Caco-2 (cell line): Measurements from ENCODE around the gene PDE4D. TPM values are rescaled to one million over a fixed set of nuclear protein-coding genes. Genes with fewer than 3 reads are reported as not detected.

Experiments used
- BruUV-seq: library from RNA; stranded (reverse); fragments of 400-500 nt; replicated peaks from 2 replicates; lab custom pipeline; 2021; lab: Mats Ljungman, UMichigan
- CTCF ChIA-PET: fragments of 300-600 bp; sonication (Branson Sonifier 250); formaldehyde crosslinking; loops from one replicate; lab custom pipeline; 2022; ENCODE audit warnings: antibody characterized with exemption; lab: Charles Lee
- POLR2A ChIA-PET: fragments of 300-600 bp; sonication (Branson Sonifier 250); formaldehyde crosslinking; loops from one replicate; lab custom pipeline; 2022; ENCODE audit warnings: antibody characterized with exemption; lab: Charles Lee
- DNase-seq, 2 experiments: peaks; one replicate each; pipeline versions ENCODE4 v3.0.0 to v3.0.0-alpha.2; 2020 to 2022
- H3K27me3 ChIP-seq: replicated peaks from 2 replicates; pipeline ENCODE4 v1.6.0; 2011; ENCODE audit warnings: low read length; ENCODE audit not compliant: control insufficient read depth, insufficient read depth
- H3K36me3 ChIP-seq: 2 replicates; pipeline ENCODE4 v1.5.1; 2011; ENCODE audit warnings: low read length; ENCODE audit not compliant: control insufficient read depth, insufficient read depth
- H3K4me1 ChIP-seq: fragments of 250-450 bp; sonication (Bioruptor Pico); 2 replicates; pipeline ENCODE4 v1.5.1; 2020; ENCODE audit warnings: mild to moderate bottlenecking
- H3K4me3 ChIP-seq: 2 replicates; pipeline ENCODE4 v1.5.1; 2011; ENCODE audit warnings: low read depth, mild to moderate bottlenecking, control low read depth, low read length
- H3K9me3 ChIP-seq: fragments of 250-450 bp; sonication (Bioruptor Pico); 2 replicates; pipeline ENCODE4 v1.5.1; 2020; ENCODE audit warnings: mild to moderate bottlenecking, moderate library complexity
- H3K27ac Mint-ChIP-seq: one replicate; pipeline ENCODE4 v1.8.0; 2022; ENCODE audit warnings: mixed read lengths; ENCODE audit not compliant: unreplicated experiment
- H3K27me3 Mint-ChIP-seq: one replicate; pipeline ENCODE4 v1.8.0; 2022; ENCODE audit warnings: mixed read lengths; ENCODE audit not compliant: insufficient read depth, unreplicated experiment
- H3K36me3 Mint-ChIP-seq: one replicate; pipeline ENCODE4 v1.8.0; 2022; ENCODE audit warnings: mild to moderate bottlenecking, mixed read lengths; ENCODE audit not compliant: insufficient read depth, unreplicated experiment
- H3K4me1 Mint-ChIP-seq: one replicate; pipeline ENCODE4 v1.8.0; 2022; ENCODE audit warnings: low read depth, mixed read lengths; ENCODE audit not compliant: unreplicated experiment
- H3K4me3 Mint-ChIP-seq: one replicate; pipeline ENCODE4 v1.8.0; 2022; ENCODE audit warnings: mild to moderate bottlenecking, moderate library complexity, mixed read lengths; ENCODE audit not compliant: unreplicated experiment
- H3K9me3 Mint-ChIP-seq: one replicate; pipeline ENCODE4 v1.8.0; 2022; ENCODE audit warnings: mixed read lengths; ENCODE audit not compliant: unreplicated experiment
- CTCF ChIP-seq, 2 experiments: fragments of 200-600 bp in 1 of 2; IDR thresholded peaks; 1 replicate in 1 of 2; 2 replicates in 1 of 2; pipeline versions ENCODE4 v1.5.1 to v1.8.0; 2011 to 2022; ENCODE audit warnings: antibody characterized with exemption in 1 of 2, control low read depth in 1 of 2, inconsistent platforms in 1 of 2, low read depth in 1 of 2, low read length in 1 of 2, mild to moderate bottlenecking in 1 of 2, moderate library complexity in 1 of 2; ENCODE audit not compliant: insufficient read depth in 1 of 2, severe bottlenecking in 1 of 2, unreplicated experiment in 1 of 2
- intact Hi-C: fragments of 100-400 bp; cut with micrococcal nuclease; formaldehyde crosslinking; loops from one replicate; pipeline ENCODE4 v1.10.0; 2022; ENCODE audit not compliant: unreplicated experiment
- total RNA-seq: library from RNA; stranded (reverse); gene quantifications from 2 replicates; pipeline ENCODE4 v1.2.3, GENCODE V29; 2022

PDE4D gene
- total RNA-seq, 1 experiment from 2014 or later = 89.8 TPM

GRCh38 chr5:59773294-59773693 is 120.2 kb downstream of the PDE4D start:
- Histone ChIP-seq H3K9me3 (no peaks in the 10 kb centered on the region), H3K27me3 (no peaks in the 10 kb centered on the region; the same call in 1 of the 2 replicates), H3K4me3 (no peak overlapping the region), H3K36me3 (no peaks in the 10 kb centered on the region), H3K4me1 (0 out of 2 replicates have a peak, but pooled peaks cover 4% of the 10 kb centered on the region)
- CTCF ChIA-PET = no interaction called here
- no peaks in the 10 kb centered on the region for H3K9me3 Mint-ChIP-seq
- no peak overlapping the region for H3K27ac Mint-ChIP-seq
- POLR2A ChIA-PET = no interaction called here
- H3K4me1 Mint-ChIP-seq = peaks cover 3% of the 10 kb centered on the region
- no peak overlapping the region for H3K4me3 Mint-ChIP-seq
- no peak for DNase-seq
- no peaks in the 10 kb centered on the region for H3K36me3 Mint-ChIP-seq
- H3K27me3 Mint-ChIP-seq = peaks cover 11% of the 10 kb centered on the region
- no peak for TF ChIP-seq CTCF (IDR thresholded peaks at IDR 0.05; ENCODE audit: insufficient read depth in 1 of 2, low read depth in 1 of 2, low read length in 1 of 2, severe bottlenecking in 1 of 2, unreplicated experiment in 1 of 2)
- no TSS peak for BruUV-seq
- intact Hi-C loops = no loop called here

GRCh38 chr5:59772757-59773156 is 120.8 kb downstream of the PDE4D start:
- Histone ChIP-seq H3K4me1 (0 out of 2 replicates have a peak, but pooled peaks cover 4% of the 10 kb centered on the region), H3K27me3 (peaks cover 2% of the 10 kb centered on the region; the same call in 1 of the 2 replicates), H3K9me3 (no peaks in the 10 kb centered on the region), H3K4me3 (no peak overlapping the region), H3K36me3 (no peaks in the 10 kb centered on the region)
- Mint-ChIP-seq H3K27ac (no peak overlapping the region), H3K27me3 (peaks cover 14% of the 10 kb centered on the region), H3K4me1 (peaks cover 4% of the 10 kb centered on the region), H3K4me3 (no peak overlapping the region), H3K9me3 (no peaks in the 10 kb centered on the region), H3K36me3 (no peaks in the 10 kb centered on the region)
- DNase-seq = no peak
- CTCF ChIA-PET = no interaction called here
- BruUV-seq = no TSS peak
- no peak for TF ChIP-seq CTCF (IDR thresholded peaks at IDR 0.05; ENCODE audit: insufficient read depth in 1 of 2, low read depth in 1 of 2, low read length in 1 of 2, severe bottlenecking in 1 of 2, unreplicated experiment in 1 of 2)
- intact Hi-C loops = no loop called here
- POLR2A ChIA-PET = no interaction called here

- no peak overlapping the region for H3K4me3 Mint-ChIP-seq
Observed at GRCh38 chr5:59772206-59772605, 121.3 kb downstream of the PDE4D start.

More at GRCh38 chr5:59772206-59772605, 121.3 kb downstream of the PDE4D start:
- TF ChIP-seq CTCF (IDR thresholded peaks at IDR 0.05; ENCODE audit: insufficient read depth in 1 of 2, low read depth in 1 of 2, low read length in 1 of 2, severe bottlenecking in 1 of 2, unreplicated experiment in 1 of 2) = no peak
- no peak overlapping the region for H3K4me3 ChIP-seq
- ChIA-PET CTCF (no interaction called here), POLR2A (no interaction called here)
- H3K27me3 ChIP-seq = 0 out of 2 replicates have a peak, but pooled peaks cover 2% of the 10 kb centered on the region
- H3K27ac Mint-ChIP-seq = no peak overlapping the region
- H3K27me3 Mint-ChIP-seq = peaks cover 14% of the 10 kb centered on the region
- intact Hi-C loops = no loop called here
- no peak for DNase-seq
- H3K9me3 Mint-ChIP-seq = no peaks in the 10 kb centered on the region
- H3K4me1 ChIP-seq = 0 out of 2 replicates have a peak, but pooled peaks cover 4% of the 10 kb centered on the region
- no TSS peak for BruUV-seq
- H3K9me3 ChIP-seq = no peaks in the 10 kb centered on the region
- no peaks in the 10 kb centered on the region for H3K36me3 Mint-ChIP-seq
- H3K36me3 ChIP-seq = no peaks in the 10 kb centered on the region
- peaks cover 4% of the 10 kb centered on the region for H3K4me1 Mint-ChIP-seq
